Skeletal muscle satellite cell (primary cell): ENCODE measurements around the gene MAP4K3.

ENCODE experiments used
- H3K27me3 ChIP-seq: 2 replicates; pipeline ENCODE4 v1.7.0; 2013; ENCODE audit warnings: low read length; ENCODE audit not compliant: control insufficient read depth, insufficient read depth
- H3K36me3 ChIP-seq: 2 replicates; pipeline ENCODE4 v1.7.0; 2013; ENCODE audit warnings: mild to moderate bottlenecking, control low read depth, low read length; ENCODE audit not compliant: insufficient read depth
- H3K4me1 ChIP-seq: 2 replicates; pipeline ENCODE4 v1.7.0; 2013; ENCODE audit warnings: low read length; ENCODE audit not compliant: control insufficient read depth, insufficient read depth
- H3K4me2 ChIP-seq: 2 replicates; pipeline ENCODE4 v1.7.0; 2013; ENCODE audit warnings: mild to moderate bottlenecking, low read length
- H3K4me3 ChIP-seq: 2 replicates; pipeline ENCODE4 v1.7.0; 2013; ENCODE audit warnings: low read length
- H3K9ac ChIP-seq: 2 replicates; pipeline ENCODE4 v1.7.0; 2013; ENCODE audit warnings: mild to moderate bottlenecking, low read depth, low read length, moderate library complexity
- H3K9me3 ChIP-seq: replicated peaks from 2 replicates; pipeline ENCODE4 v1.7.0; 2013; ENCODE audit warnings: mild to moderate bottlenecking, control low read depth, low read length

The MAP4K3 gene

GRCh38 chr2:39419282-39420223 is 17.5 kb downstream of the MAP4K3 start:
- no peaks in the 10 kb centered on the region for H3K27me3 ChIP-seq
- H3K9me3 ChIP-seq, result no peaks in the 10 kb centered on the region
- peak overlapping the region; percentile 28 for H3K4me3 ChIP-seq
- peaks cover 26% of the 10 kb centered on the region for H3K4me1 ChIP-seq
- no peak overlapping the region for H3K9ac ChIP-seq
- peak overlapping the region; percentile 66 for H3K4me2 ChIP-seq
- no peaks in the 10 kb centered on the region for H3K36me3 ChIP-seq

- Histone ChIP-seq H3K36me3 (no peaks in the 10 kb centered on the region), H3K4me3 (no peak overlapping the region), H3K9me3 (no peaks in the 10 kb centered on the region), H3K4me1 (peaks cover 25% of the 10 kb centered on the region), H3K4me2 (peak overlapping the region; percentile 12), H3K27me3 (no peaks in the 10 kb centered on the region), H3K9ac (no peak overlapping the region)
Measured at GRCh38 chr2:39418491-39418890, 18.6 kb downstream of the MAP4K3 start.

- Histone ChIP-seq H3K4me1 (peaks cover 49% of the 10 kb centered on the region), H3K36me3 (no peaks in the 10 kb centered on the region)
Measured at GRCh38 chr2:39416140-39416539, 20.9 kb downstream of the MAP4K3 start.

GRCh38 chr2:39413063-39413737 is 23.9 kb downstream of the MAP4K3 start:
- Histone ChIP-seq H3K9me3 (no peaks in the 10 kb centered on the region), H3K4me1 (peaks cover 53% of the 10 kb centered on the region), H3K4me2 (no peak overlapping the region), H3K36me3 (no peaks in the 10 kb centered on the region), H3K4me3 (no peak overlapping the region), H3K27me3 (no peaks in the 10 kb centered on the region), H3K9ac (no peak overlapping the region)

More at GRCh38 chr2:39416140-39416539, 20.9 kb downstream of the MAP4K3 start:
- Histone ChIP-seq H3K9me3 (no peaks in the 10 kb centered on the region), H3K9ac (no peak overlapping the region), H3K4me2 (no peak overlapping the region), H3K27me3 (no peaks in the 10 kb centered on the region), H3K4me3 (no peak overlapping the region)

- no peaks in the 10 kb centered on the region for H3K36me3 ChIP-seq
- peak overlapping the region; percentile 58 for H3K9ac ChIP-seq
- H3K4me2 ChIP-seq, result peak overlapping the region; percentile 72
- H3K4me3 ChIP-seq, result peak overlapping the region; percentile 35
- H3K9me3 ChIP-seq, result no peaks in the 10 kb centered on the region
- H3K4me1 ChIP-seq, result peaks cover 53% of the 10 kb centered on the region
- no peaks in the 10 kb centered on the region for H3K27me3 ChIP-seq
Measured at GRCh38 chr2:39411181-39411944, 25.7 kb downstream of the MAP4K3 start.

- Histone ChIP-seq H3K9me3 (no peaks in the 10 kb centered on the region), H3K4me2 (peak overlapping the region; percentile 17), H3K36me3 (no peaks in the 10 kb centered on the region), H3K4me1 (peaks cover 50% of the 10 kb centered on the region), H3K9ac (no peak overlapping the region), H3K4me3 (no peak overlapping the region), H3K27me3 (no peaks in the 10 kb centered on the region)
Measured at GRCh38 chr2:39409697-39410389, 27.2 kb downstream of the MAP4K3 start.

- no peaks in the 10 kb centered on the region for H3K27me3 ChIP-seq
- no peak overlapping the region for H3K9ac ChIP-seq
- H3K36me3 ChIP-seq, result no peaks in the 10 kb centered on the region
Measured at GRCh38 chr2:39408351-39409136, 28.5 kb downstream of the MAP4K3 start.

GRCh38 chr2:39407516-39408296 is 29.4 kb downstream of the MAP4K3 start:
- Histone ChIP-seq H3K9me3 (no peaks in the 10 kb centered on the region), H3K27me3 (no peaks in the 10 kb centered on the region), H3K4me1 (peaks cover 41% of the 10 kb centered on the region), H3K4me3 (no peak overlapping the region), H3K9ac (no peak overlapping the region), H3K4me2 (no peak overlapping the region), H3K36me3 (no peaks in the 10 kb centered on the region)

More at GRCh38 chr2:39408351-39409136, 28.5 kb downstream of the MAP4K3 start:
- Histone ChIP-seq H3K4me3 (no peak overlapping the region), H3K9me3 (no peaks in the 10 kb centered on the region), H3K4me2 (no peak overlapping the region), H3K4me1 (peaks cover 50% of the 10 kb centered on the region)

- no peak overlapping the region for H3K4me3 ChIP-seq
- no peak overlapping the region for H3K4me2 ChIP-seq
- peaks cover 18% of the 10 kb centered on the region for H3K4me1 ChIP-seq
- H3K9me3 ChIP-seq, result no peaks in the 10 kb centered on the region
- no peak overlapping the region for H3K9ac ChIP-seq
- H3K27me3 ChIP-seq, result no peaks in the 10 kb centered on the region
- H3K36me3 ChIP-seq, result no peaks in the 10 kb centered on the region
Measured at GRCh38 chr2:39405364-39405763, 31.7 kb downstream of the MAP4K3 start.

GRCh38 chr2:39403311-39403710 is 33.8 kb downstream of the MAP4K3 start:
- peaks cover 5% of the 10 kb centered on the region for H3K4me1 ChIP-seq
- no peaks in the 10 kb centered on the region for H3K36me3 ChIP-seq
- H3K9ac ChIP-seq, result no peak overlapping the region
- H3K27me3 ChIP-seq, result no peaks in the 10 kb centered on the region
- no peaks in the 10 kb centered on the region for H3K9me3 ChIP-seq
- H3K4me2 ChIP-seq, result no peak overlapping the region
- no peak overlapping the region for H3K4me3 ChIP-seq
